IPS-15b (cell line): ENCODE results near the gene TMBIM4.
"Not testable (repeated sequence)": the region's sequence is repeated elsewhere in the genome, so short reads cannot be mapped to it uniquely, and the experiment has no call there.

Source experiments
- H3K27me3 ChIP-seq: one replicate; pipeline ENCODE4 v1.6.1; 2013; ENCODE audit warnings: low read length; ENCODE audit not compliant: control insufficient read depth, insufficient read depth
- H3K36me3 ChIP-seq: one replicate; pipeline ENCODE4 v1.6.1; 2013; ENCODE audit warnings: low read length; ENCODE audit not compliant: control insufficient read depth, insufficient read depth
- H3K4me1 ChIP-seq: one replicate; pipeline ENCODE4 v1.6.1; 2013; ENCODE audit warnings: mild to moderate bottlenecking, low read length; ENCODE audit not compliant: control insufficient read depth, insufficient read depth
- H3K4me3 ChIP-seq: one replicate; pipeline ENCODE4 v1.5.1; 2013; ENCODE audit warnings: low read depth, low read length
- H3K9ac ChIP-seq: one replicate; pipeline ENCODE4 v1.6.1; 2013; ENCODE audit warnings: low read depth, mild to moderate bottlenecking, low read length
- H3K9me3 ChIP-seq: one replicate; pipeline ENCODE4 v1.6.1; 2013; ENCODE audit warnings: mild to moderate bottlenecking, low read length; ENCODE audit not compliant: control insufficient read depth, insufficient read depth

Gene TMBIM4

DNA sequence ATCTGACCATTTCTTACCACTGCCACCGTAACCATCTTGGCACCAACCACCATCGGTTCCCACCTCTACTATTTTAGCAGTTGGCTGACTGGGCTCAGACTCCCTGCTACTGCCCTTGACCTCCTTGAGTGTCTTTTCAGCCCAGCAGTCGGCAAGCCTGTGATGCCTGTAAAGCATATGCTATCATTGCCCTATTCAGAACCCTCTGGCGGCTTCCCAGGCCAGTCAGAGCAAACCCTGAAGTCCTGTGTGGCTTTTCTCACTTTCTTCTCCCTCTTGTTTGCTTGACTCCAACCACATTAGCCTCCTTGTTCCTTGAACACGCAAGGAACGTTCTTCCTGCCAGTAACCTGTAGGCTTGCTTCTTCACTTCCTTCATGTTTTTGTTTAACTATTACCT, 25.4 kb upstream of the TMBIM4 start:
- H3K9me3 ChIP-seq, result peaks cover 3% of the 10 kb centered on the region
- no peaks in the 10 kb centered on the region for H3K36me3 ChIP-seq
- H3K9ac ChIP-seq, result no peak overlapping the region
- H3K27me3 ChIP-seq, result peaks cover 17% of the 10 kb centered on the region
- H3K4me3 ChIP-seq, result no peak overlapping the region
- H3K4me1 ChIP-seq, result peaks cover 10% of the 10 kb centered on the region

DNA sequence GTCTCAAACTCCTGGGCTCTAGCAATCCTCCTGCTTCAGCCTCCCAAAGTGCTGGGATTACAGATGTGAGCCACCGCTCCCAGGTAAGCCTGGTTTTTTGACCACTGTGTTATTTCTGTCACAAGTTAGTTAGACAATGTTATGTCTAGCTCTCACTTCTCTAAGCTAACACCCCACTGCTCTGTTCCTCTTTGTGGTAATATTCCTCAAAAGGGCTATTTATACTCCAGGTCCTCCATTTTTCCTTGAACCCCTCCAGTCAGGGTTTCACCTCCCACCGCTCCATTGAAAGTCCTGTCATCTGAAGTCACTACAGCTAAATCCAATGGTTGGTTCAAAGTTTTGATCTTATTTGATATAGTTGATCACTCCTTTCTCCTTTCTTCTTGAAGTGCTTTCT, 24.3 kb upstream of the TMBIM4 start:
- H3K36me3 ChIP-seq, result no peaks in the 10 kb centered on the region
- H3K4me1 ChIP-seq, result peaks cover 10% of the 10 kb centered on the region
- no peaks in the 10 kb centered on the region for H3K9me3 ChIP-seq
- H3K4me3 ChIP-seq, result no peak overlapping the region
- H3K9ac ChIP-seq, result no peak overlapping the region
- H3K27me3 ChIP-seq, result peaks cover 27% of the 10 kb centered on the region

DNA sequence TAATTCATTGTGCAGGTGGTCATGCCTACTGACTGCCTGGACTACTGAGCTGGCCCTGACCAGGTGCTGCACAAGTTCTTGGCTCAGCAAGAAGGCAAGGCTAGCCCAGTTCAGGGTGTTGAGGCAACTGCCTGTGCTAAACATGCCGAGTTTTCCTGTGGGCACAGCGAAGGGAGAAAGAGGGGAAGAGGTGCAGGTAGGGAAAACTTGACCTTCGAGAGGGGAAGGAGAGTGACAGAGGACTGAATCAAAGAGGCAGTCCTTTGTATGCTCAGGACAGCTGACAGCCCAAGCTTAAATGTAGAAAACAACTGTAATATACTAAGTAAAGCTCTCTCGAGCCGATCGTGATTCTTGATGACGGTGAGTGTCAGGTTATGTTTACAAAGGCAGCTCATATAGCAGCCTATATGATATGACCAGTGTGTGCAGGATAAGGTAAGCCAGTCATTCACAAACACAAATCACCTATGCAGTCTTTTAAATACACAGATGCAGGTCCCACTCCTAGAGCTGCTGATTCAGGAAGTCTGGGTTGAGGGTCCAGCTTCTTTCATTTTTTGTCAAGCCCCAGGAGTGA, 21.8 kb upstream of the TMBIM4 start:
- no peak overlapping the region for H3K4me3 ChIP-seq
- peaks cover 48% of the 10 kb centered on the region for H3K27me3 ChIP-seq
- H3K9me3 ChIP-seq, result no peaks in the 10 kb centered on the region
- H3K9ac ChIP-seq, result no peak overlapping the region
- H3K36me3 ChIP-seq, result no peaks in the 10 kb centered on the region
- H3K4me1 ChIP-seq, result no peaks in the 10 kb centered on the region

- Histone ChIP-seq H3K9me3 (no peaks in the 10 kb centered on the region), H3K4me1 (no peaks in the 10 kb centered on the region), H3K4me3 (no peak overlapping the region), H3K27me3 (peaks cover 48% of the 10 kb centered on the region), H3K36me3 (no peaks in the 10 kb centered on the region), H3K9ac (no peak overlapping the region)
These were observed 20.9 kb upstream of the TMBIM4 start for GRCh38 chr12:66190519-66191370.

DNA sequence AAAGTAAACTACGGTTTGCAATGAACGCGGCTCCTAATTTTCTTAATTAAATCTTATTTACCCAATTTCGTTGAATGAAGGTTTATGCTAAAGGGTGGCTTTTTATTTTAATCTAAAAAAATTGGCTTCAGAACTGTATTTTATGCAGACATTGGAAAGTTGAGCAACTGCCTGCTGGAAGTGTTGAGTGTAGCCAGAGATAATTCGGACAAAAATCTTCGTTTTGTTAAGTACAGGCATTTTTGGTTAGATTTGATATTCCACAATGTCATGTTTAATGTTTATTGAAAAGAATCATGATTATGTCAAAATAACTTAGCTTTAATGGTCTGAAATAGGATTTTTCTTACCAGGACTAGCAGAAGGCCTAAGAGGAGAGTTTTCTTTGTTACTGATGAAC, 20.1 kb upstream of the TMBIM4 start:
- no peaks in the 10 kb centered on the region for H3K4me1 ChIP-seq
- H3K4me3 ChIP-seq, result peak overlapping the region; percentile 61
- H3K9me3 ChIP-seq, result no peaks in the 10 kb centered on the region
- H3K36me3 ChIP-seq, result no peaks in the 10 kb centered on the region
- no peak overlapping the region for H3K9ac ChIP-seq
- H3K27me3 ChIP-seq, result peaks cover 48% of the 10 kb centered on the region

DNA sequence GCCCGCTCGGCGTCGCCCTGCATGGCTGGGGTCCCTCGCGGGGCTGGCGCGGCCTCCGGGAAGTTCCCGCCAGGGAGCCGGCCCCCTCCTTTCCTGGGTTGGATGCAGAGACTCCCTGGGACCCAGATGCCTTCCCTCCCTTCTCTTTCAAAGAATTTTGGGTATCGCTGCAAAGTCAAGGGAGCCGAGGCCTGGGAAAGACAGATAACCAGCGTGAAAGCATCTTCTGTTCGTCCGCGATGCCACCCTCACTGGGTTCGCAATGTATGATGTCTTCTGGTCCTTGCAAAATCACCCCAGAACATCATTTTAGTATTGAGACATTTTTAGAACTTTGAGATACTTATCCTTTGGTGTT, 19.7 kb upstream of the TMBIM4 start:
- H3K9ac ChIP-seq, result no peak overlapping the region
- H3K4me3 ChIP-seq, result peak overlapping the region; percentile 61
- peaks cover 48% of the 10 kb centered on the region for H3K27me3 ChIP-seq

DNA sequence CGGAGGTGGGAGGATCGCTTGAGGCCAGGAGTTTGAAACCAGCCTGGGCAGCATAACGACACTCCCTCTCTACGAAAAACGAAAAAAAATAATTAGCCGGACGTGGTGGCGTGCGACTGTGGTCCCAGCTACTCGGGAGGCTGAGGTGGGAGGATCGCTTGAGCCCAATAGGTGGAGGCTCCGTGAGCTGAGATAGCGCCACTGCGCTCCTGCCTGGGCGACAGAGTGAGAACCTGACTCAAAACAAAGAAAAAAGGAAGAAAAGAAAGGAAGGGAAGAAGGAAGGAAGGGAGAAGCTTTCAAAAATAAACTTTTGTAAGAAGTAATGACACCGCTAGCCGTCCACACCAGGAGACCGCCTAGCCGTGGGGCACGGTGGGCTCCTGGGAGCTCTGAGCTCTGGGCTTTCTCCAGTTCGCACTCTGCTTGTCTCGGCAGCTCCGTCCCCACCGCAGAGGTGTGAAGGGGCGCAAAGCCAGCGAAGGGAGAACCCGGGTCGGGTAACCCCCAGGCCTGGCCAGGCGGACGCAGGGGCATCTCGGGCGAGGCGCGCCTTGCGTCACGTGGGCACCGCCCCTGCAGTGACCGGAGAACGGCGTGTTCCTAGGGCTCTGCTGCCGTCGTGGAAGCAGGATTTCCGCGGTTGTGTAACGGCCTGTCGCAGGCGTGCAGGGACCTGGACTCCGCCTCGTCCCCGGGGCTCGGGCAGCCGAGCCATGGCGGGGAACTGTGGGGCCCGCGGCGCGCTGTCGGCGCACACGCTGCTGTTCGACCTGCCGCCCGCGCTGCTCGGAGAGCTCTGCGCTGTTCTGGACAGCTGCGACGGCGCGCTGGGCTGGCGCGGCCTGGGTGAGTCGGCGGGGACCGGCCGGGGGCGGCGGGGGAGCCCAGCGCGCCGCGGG, 19.0 kb upstream of the TMBIM4 start, which contains the start of gene IRAK3:
TSS of gene IRAK3 (plus strand) at position 631 of the 902 bp plus-strand sequence. CDS start at position 717, 86 bp downstream.
- peak within 1 kb of the TSS; percentile 70 for H3K9ac ChIP-seq
- peak within 1 kb of the TSS; percentile 61 for H3K4me3 ChIP-seq
- peaks cover 48% of the 10 kb centered on the region for H3K27me3 ChIP-seq
- H3K36me3 ChIP-seq, result no peaks in the 10 kb centered on the region
- H3K4me1 ChIP-seq, result no peaks in the 10 kb centered on the region
- H3K9me3 ChIP-seq, result no peaks in the 10 kb centered on the region

More for the DNA sequence above, 19.7 kb upstream of the TMBIM4 start:
- Histone ChIP-seq H3K9me3 (no peaks in the 10 kb centered on the region), H3K36me3 (no peaks in the 10 kb centered on the region), H3K4me1 (no peaks in the 10 kb centered on the region)

DNA sequence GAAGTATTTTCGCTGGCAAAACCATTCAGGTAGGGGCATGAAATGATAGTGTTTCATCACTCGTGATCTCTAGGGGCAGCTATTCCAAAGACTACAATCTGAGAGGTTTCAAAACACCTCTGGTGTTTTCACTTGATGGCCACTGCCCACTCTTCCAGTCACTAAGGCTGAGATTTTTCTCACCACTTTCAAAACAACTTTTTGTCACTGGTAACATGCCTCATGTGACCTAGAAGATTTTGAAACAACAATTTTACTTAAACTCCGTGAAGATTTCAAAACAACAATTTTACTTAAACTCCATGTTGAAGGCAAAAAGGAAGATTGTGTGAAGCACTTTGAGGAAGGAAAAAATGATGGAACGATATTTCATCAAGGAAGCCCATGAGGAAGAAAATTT, 18.0 kb upstream of the TMBIM4 start:
- Histone ChIP-seq H3K36me3 (no peaks in the 10 kb centered on the region), H3K9me3 (no peaks in the 10 kb centered on the region), H3K4me1 (no peaks in the 10 kb centered on the region), H3K4me3 (no peak overlapping the region), H3K9ac (no peak overlapping the region), H3K27me3 (peaks cover 48% of the 10 kb centered on the region)

GRCh38 chr12:66187036-66187435, 17.2 kb upstream of the TMBIM4 start:
- Histone ChIP-seq H3K9me3 (no peaks in the 10 kb centered on the region), H3K36me3 (no peaks in the 10 kb centered on the region), H3K9ac (no peak overlapping the region), H3K4me1 (no peaks in the 10 kb centered on the region), H3K27me3 (peaks cover 48% of the 10 kb centered on the region), H3K4me3 (no peak overlapping the region)

GRCh38 chr12:66184822-66185221, 15.0 kb upstream of the TMBIM4 start:
- H3K27me3 ChIP-seq, result peaks cover 27% of the 10 kb centered on the region
- H3K36me3 ChIP-seq, H3K4me3 ChIP-seq, H3K9me3 ChIP-seq, H3K4me1 ChIP-seq, H3K9ac ChIP-seq: not testable (repeated sequence)

GRCh38 chr12:66182956-66183355, 13.2 kb upstream of the TMBIM4 start:
- Histone ChIP-seq H3K4me3 (no peak overlapping the region), H3K4me1 (no peaks in the 10 kb centered on the region), H3K27me3 (peaks cover 10% of the 10 kb centered on the region), H3K9me3 (no peaks in the 10 kb centered on the region), H3K36me3 (no peaks in the 10 kb centered on the region), H3K9ac (no peak overlapping the region)
